HL-60 (cell line): ENCODE data around the gene RGL1.

ENCODE experiments used
- DNase-seq, 2 experiments: peaks; one replicate each; pipeline ENCODE4 v3.0.0-alpha.2; 2010 to 2020; ENCODE audit warnings: low read depth in 1 of 2, low spot score in 1 of 2
- H3K27ac ChIP-seq: fragments of 250-450 bp; sonication (Bioruptor Pico); replicated peaks from 2 replicates; pipeline ENCODE4 v1.5.1; 2020; ENCODE audit warnings: mild to moderate bottlenecking, moderate library complexity
- H3K27me3 ChIP-seq: fragments of 250-450 bp; sonication (Bioruptor Pico); 2 replicates; pipeline ENCODE4 v1.5.1; 2021; ENCODE audit warnings: mild to moderate bottlenecking, moderate library complexity; ENCODE audit not compliant: insufficient read depth, poor library complexity, severe bottlenecking
- H3K4me3 ChIP-seq: replicated peaks from 2 replicates; pipeline ENCODE4 v1.5.1; 2011; ENCODE audit warnings: mild to moderate bottlenecking, control low read depth, low read length; ENCODE audit not compliant: insufficient read depth
- CTCF ChIP-seq: IDR thresholded peaks from one replicate; pipeline ENCODE4 v1.5.1; 2011; ENCODE audit warnings: low read length, control low read depth, inconsistent platforms; ENCODE audit not compliant: insufficient read depth
- GABPA ChIP-seq: IDR thresholded peaks from 2 replicates; pipeline ENCODE4 v1.6.1; 2012; ENCODE audit warnings: low read depth
- POLR2AphosphoS5 ChIP-seq: IDR thresholded peaks from 2 replicates; pipeline ENCODE4 v1.6.1; 2012; ENCODE audit warnings: low read depth
- REST ChIP-seq: IDR thresholded peaks from 2 replicates; pipeline ENCODE4 v1.6.1; 2012; ENCODE audit warnings: low read depth; ENCODE audit not compliant: insufficient replicate concordance
- SPI1 ChIP-seq: IDR thresholded peaks from 2 replicates; pipeline ENCODE4 v1.6.1; 2012; ENCODE audit warnings: low read depth, mild to moderate bottlenecking, borderline replicate concordance

RGL1 gene

GRCh38 chr1:183859831-183860230, 54.9 kb downstream of the RGL1 start:
- DNase-seq: no peak
- TF ChIP-seq GABPA (no peak), REST (no peak), POLR2AphosphoS5 (no peak), CTCF (no peak), SPI1 (no peak)
- Histone ChIP-seq H3K27ac (no peak overlapping the region), H3K4me3 (no peak overlapping the region), H3K27me3 (no peaks in the 10 kb centered on the region)

- no peak for TF ChIP-seq REST
- no peak for TF ChIP-seq POLR2AphosphoS5
- no peak for TF ChIP-seq CTCF
- no peak for TF ChIP-seq SPI1
- TF ChIP-seq GABPA: no peak
- no peak for DNase-seq
- Histone ChIP-seq H3K4me3 (no peak overlapping the region), H3K27me3 (no peaks in the 10 kb centered on the region), H3K27ac (no peak overlapping the region)
Measured at GRCh38 chr1:183862967-183863366, 58.0 kb downstream of the RGL1 start.

- DNase-seq: no peak
- no peak overlapping the region for H3K4me3 ChIP-seq
- no peak overlapping the region for H3K27ac ChIP-seq
- TF ChIP-seq POLR2AphosphoS5: no peak
- TF ChIP-seq SPI1: no peak
- TF ChIP-seq REST: no peak
- TF ChIP-seq CTCF: no peak
- TF ChIP-seq GABPA: no peak
- H3K27me3 ChIP-seq: no peaks in the 10 kb centered on the region
Measured at GRCh38 chr1:183863852-183864251, 58.9 kb downstream of the RGL1 start.
